ENCODE results near the gene ZNF638.
"Not testable (repeated sequence)": the region's sequence is repeated elsewhere in the genome, so short reads cannot be mapped to it uniquely, and the experiment has no call there.

ZNF638 gene, protein sequence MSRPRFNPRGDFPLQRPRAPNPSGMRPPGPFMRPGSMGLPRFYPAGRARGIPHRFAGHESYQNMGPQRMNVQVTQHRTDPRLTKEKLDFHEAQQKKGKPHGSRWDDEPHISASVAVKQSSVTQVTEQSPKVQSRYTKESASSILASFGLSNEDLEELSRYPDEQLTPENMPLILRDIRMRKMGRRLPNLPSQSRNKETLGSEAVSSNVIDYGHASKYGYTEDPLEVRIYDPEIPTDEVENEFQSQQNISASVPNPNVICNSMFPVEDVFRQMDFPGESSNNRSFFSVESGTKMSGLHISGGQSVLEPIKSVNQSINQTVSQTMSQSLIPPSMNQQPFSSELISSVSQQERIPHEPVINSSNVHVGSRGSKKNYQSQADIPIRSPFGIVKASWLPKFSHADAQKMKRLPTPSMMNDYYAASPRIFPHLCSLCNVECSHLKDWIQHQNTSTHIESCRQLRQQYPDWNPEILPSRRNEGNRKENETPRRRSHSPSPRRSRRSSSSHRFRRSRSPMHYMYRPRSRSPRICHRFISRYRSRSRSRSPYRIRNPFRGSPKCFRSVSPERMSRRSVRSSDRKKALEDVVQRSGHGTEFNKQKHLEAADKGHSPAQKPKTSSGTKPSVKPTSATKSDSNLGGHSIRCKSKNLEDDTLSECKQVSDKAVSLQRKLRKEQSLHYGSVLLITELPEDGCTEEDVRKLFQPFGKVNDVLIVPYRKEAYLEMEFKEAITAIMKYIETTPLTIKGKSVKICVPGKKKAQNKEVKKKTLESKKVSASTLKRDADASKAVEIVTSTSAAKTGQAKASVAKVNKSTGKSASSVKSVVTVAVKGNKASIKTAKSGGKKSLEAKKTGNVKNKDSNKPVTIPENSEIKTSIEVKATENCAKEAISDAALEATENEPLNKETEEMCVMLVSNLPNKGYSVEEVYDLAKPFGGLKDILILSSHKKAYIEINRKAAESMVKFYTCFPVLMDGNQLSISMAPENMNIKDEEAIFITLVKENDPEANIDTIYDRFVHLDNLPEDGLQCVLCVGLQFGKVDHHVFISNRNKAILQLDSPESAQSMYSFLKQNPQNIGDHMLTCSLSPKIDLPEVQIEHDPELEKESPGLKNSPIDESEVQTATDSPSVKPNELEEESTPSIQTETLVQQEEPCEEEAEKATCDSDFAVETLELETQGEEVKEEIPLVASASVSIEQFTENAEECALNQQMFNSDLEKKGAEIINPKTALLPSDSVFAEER (N-terminal part only)

DNA sequence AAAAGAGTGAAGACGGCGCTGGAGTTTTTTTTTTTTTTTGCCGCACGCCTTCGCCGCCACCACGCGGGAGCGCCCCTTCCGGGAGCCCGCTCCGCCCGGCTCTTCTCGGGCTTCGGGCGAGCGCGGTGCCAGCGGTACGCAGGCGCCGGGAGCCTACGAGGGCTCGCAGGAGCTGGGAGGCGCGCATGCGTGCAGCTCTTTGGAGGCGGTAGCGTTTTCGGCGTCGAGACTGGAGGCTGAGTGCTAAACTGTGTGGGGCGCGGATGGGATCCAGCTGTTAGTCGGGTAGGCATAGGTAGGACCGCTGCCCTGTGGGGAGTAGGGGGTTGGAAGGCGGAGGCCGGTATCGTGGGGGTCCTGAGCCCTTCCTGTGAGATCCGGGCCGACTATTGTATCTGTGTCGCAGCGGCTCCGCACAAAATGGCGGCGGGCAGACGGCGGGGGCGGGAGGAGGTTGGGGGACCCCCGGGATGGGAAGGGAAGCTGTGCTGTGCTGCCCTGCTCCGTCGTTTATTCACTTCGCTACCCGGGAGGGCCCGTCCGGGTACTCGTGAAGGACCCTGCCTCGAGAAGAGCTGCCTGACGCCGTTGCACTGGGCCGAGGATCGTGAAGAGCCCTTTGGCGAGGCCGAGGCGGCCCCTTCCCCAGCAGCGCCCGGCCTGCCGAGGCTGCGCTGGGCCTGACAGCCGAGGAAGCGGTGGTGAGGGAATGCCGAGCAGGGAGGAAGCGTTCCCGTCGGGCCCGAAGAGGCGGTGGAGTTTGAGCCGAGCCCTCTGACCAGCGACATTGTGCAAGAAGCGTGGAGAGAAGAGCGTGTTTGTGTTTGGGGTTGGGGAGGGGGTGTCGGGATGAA, at the start of gene ZNF638:
ZNF638 (plus strand) TSS at position 202 of the 854 bp plus-strand sequence. CDS start 17,173 bp downstream, outside the sequence.
- peak; percentile 88 to 90 for DNase-seq

DNA sequence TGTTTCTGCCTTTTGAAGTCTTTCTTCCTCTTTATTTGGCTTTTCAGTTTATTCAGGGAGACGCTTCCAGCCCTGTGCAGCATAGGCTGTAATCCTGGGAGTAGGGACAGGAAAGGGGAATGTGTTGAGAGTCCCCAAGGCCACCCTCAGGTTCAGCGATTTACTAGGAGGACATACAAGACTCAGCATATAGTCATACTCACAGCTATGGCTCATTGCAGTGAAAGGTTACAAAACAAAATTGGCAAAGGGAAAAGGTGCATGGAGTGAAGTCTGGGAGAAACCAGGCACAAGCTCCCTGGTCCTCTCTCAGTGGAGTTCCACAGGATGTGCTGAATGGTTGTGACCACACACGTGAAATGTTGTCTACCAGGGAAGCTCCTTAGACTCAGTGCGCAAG, 49.6 kb upstream of the ZNF638 start:
- no peak for DNase-seq

DNA sequence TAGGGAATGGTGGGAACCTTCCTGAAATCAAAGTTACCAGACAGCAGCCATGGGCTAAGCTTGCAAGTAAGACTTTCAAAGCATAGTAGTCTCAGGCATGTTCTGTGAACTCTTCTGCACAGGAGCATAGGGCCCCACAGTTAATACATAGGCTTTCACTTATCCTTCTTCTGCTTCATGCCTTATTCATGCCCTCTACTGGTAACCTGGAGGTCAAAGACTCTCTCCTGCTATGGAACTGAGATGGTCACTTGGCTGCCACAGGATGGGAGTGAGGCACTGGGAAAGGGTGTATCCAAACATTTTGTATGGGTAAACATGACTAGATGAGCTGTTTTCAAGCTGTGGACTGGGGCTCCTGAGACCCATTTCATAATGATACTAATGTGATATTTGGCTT, 49.1 kb upstream of the ZNF638 start:
- DNase-seq: peak; percentile 28 to 41

DNA sequence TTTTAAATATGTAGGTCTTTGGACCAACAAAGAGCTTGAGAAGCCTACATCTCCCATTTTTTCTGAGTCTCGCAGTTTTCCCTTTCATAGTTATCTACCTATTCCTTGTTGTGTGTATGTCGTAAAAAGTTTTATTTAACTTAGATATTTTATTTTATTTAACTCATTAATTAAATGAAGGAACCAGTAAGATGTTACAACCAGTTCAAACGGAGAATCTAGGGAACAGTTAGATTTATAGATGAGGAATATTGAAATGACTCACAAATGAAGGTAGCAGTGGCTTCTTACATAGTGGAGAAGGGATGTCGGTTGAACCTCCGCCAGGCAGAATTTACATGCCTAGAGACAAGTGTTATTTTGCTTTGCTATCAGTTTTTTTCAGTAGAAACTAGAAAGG, 48.5 kb upstream of the ZNF638 start:
- no peak for DNase-seq

DNA sequence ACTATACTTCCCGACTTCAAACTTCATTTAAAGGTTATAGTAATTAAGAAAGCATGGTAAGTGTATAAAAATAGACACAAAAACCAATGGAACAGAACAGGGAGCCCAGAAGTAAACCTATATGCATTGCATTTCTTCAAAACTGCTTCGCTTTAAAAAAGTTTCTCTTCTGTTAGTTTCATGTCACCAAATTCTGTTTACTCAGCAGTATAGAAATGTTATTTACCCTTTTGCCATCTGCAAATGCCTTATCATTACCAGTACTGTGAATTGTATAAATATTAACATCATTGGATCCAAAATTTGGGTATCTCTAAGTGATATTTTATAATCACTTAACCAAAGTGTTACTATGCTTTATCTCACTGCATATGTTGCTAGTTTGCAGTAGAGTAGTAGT, 45.9 kb upstream of the ZNF638 start:
- DNase-seq: no peak

DNA sequence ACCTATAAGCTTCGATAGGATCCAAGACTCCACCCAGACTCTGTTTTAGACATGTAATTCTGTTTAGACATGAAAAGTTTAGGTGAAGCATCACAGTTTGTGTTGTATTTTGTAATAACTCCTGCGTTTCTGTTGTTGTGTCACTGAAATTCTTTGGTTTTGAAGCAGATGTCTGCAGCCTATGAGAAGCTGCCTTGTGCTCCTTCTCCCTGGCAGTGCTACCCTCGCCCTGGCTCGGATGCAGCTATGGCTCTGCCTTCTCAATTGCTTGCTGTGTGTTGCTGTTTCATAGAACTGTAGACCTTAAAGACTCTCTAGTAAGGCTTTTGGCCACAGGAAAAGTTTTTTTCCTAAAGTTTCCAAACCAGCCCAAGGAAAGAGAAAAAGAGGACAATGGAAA, 40.2 kb upstream of the ZNF638 start:
- no peak for DNase-seq

DNA sequence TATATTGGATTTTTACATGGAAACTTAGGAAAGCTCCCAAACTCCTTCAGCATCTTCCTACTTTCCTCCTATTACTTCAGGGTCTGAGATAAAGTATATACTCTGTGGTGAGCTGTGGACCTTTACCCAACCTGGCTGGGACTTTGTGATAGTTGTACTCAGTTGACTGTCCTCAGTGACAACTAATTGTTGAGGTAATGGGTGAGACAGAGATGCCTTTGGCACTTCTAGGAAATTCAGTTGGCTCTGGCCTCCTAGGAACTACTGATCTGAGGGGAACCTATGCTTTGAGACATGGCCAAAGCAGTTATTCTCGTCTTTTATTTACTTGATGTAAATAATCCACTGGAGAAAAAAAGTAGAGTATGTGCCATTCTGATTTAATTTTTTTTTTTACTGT, 39.4 kb upstream of the ZNF638 start:
- DNase-seq: no peak

DNA sequence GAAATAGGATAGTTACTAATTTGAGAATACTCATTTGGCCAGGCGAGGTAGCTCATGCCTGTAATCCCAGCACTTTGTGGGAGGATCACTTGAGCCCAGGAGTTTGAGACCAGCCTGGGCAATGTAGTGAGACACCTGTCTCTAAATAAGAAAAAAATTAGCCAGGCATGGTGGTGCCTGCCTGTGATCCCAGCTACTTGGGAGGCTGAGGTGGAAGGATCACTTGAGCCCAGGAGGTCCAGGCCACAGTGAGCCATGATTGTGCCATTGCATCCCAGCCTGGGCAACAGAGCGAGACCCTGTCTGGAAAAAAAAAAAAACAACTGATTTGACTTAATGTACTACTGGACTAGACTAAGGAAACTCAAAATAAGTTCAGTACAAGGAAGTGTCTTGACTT, 32.7 kb upstream of the ZNF638 start:
- DNase-seq: no peak

DNA sequence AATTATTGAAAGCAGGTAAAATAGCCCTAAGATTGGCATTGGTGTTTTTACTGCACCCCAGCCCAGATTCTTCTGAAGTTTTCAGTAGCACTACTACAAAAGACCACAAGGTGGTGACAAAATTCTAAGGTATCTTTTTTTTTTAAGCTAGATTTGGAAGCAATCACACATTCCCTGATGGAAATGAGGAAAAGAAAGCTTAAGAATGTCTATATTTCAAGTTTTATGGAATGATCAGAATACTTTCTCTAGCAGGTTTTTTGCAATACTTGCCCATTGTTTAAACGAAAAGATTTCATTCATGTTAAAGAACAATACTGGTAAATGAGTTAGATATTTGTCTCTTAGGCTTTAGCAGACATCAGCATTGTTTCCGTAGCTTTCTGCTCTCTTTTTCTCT, 32.1 kb upstream of the ZNF638 start:
- peak; percentile 10 to 16 for DNase-seq

DNA sequence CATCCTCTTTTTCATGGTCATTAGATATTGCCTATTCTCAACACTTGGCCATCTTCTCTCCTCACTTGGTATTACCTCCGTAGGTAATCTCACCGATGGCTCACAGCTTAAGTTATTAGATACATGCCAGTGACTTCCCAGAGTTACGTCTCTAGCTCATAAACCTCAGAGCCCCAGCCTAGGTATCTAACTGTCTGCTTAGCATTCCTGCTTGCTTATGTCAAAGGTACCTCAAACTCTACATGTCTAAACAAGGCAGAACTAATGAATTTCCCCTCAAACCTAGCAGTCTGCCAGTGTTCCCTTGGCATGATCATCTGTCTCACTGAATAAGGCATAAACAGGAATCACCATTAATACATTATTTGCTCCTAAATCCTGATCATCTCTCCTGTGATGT, 27.7 kb upstream of the ZNF638 start:
- DNase-seq: no peak

DNA sequence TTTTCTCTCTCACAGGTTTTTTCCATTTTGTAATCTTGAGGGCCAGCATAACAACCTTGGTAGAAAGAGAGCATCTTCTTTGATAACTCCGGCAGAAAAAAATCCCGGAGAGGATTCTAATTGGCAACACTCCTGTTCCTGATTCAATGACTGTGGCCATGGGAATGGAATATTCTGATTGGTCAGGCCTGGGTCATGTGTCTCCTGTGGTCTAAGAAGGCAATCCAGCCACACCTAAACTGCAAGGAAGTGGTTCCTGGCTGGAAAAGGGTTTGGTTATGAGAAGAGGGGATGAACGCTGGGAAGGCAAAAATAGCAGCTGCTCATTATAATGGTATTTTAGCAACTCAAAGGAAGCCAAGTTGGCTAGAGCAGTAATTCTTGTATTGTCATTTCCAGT, 24.8 kb upstream of the ZNF638 start:
- DNase-seq: no peak

DNA sequence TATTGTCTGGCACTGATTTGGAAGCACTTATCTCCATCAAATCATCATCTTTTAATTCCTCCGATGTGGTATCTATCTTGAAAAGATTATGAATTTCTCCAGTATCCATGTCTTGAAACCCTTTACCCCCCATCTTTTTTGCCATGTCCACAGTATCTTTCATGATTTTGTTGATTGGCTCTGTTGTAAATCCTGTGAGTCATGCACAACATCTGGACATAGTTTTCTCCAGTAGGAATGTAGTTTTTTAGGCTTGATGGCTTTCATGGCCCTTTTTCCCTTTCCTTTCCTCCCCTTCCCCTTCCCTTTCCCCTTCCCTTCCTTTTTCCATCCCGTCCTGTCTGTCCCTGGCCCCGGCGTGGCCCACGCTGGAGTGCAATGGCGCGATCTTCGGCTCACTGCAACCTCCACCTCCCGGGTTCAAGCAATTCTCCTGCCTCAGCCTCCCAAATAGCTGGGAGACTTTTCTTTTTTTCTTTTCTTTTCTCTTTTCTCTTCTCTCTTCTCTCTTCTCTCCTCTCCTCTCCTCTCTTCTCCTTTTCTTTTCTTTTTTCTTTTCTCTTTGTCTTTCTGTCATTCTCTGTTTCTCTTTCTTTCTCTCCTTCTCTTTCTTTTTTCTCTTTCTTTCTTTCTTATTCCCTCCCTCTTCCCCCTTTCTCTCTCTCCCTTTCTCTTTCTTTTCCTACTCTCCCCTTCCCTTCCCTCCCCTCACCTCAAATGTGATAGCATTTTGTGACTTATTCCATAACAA, 18.4 kb upstream of the ZNF638 start:
- no peak for DNase-seq

DNA sequence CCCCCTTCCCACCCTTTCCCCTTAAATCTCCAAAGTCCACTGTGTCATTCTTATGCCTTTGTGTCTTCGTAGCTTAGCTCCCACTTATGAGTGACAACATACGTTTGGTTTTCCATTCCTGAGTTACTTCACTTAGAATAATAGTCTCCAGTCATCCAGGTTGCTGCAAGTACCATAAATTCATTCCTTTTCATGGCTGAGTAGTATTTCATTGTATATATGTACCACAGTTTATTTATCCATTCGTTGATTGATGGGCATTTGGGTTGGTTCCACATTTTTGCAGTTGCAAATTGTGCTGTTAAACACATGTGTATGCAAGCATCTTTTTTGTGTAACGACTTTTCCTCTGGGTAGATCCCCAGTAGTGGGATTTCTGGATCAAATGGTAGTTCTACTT, 14.5 kb upstream of the ZNF638 start:
- DNase-seq: no peak

DNA sequence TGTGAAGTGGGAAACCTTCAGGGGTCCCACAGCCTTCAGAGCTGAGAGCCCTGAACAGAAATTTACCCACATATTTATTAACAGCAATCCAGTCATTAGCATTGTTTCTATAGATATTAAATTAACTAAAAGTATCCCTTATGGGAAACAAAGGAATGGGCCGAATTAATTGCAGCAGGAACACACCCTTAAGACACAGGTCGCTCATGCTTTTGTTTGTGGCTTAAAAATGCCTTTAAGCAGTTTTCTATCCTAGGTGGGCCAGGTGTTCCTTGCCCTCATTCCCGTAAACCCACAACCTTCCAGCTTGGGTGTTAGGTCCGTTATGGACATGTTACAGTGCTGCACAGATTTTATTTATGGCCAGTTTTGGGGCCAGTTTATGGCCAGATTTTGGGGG, 13.7 kb upstream of the ZNF638 start:
- DNase-seq: not testable (repeated sequence)

DNA sequence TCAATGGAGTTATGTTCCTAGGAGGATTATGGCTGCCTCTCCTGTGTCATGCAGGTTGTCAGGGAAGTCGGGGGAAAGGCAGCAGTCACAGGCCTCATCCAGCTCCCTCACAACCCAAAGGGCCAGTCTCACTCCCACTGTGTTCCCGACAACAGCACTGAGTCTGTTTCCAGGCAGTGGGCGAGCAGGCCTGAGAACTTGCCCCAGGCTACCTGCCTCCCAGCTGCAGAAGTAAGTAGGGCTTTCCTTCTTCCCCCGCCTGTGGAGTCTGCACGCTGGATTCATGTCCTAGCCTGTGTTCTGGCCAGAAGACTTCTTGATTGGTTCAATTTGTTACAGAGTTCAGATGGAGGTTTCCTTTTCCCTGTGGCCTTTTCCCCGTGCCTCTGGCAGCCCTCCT, 8.2 kb upstream of the ZNF638 start:
- no peak for DNase-seq

DNA sequence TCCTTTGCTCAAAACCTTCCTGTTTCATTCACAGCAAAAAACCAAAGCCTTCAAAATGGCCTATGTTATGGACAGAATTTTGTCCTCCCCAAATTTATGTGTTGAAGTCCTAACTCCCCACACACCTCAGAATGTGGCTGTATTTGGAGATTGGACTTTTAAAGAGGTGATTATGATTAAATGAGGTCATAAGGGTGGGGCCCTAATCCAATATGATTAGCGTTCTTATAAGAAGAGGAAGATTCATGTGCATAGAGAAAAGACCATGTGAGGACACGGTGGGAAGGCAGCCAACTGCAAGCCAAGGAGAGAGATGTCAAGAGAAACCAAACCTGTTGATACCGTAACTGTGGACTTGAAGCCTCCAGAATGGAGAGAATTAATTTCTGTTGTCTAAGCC, 4.6 kb upstream of the ZNF638 start:
- no peak for DNase-seq

DNA sequence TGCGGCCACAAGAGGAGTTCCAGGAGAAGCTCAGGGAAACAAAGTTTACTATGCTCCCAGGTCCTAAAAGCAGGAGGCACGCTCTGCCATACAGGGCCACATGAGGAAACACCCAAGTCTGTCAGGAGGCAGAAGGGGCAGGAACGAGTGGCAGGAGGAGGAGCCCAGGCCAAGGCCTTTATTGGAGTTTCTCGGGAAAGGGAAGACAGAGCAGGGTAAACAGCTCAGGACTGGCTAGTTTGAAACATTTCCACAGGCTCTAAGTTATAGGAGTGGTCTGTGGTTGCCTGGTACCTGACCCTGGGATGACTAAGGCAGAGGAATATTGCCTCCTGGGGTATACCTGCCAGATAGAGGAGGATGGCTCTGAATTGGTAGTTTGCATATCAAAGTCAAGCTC, 3.7 kb upstream of the ZNF638 start:
- no peak for DNase-seq

DNA sequence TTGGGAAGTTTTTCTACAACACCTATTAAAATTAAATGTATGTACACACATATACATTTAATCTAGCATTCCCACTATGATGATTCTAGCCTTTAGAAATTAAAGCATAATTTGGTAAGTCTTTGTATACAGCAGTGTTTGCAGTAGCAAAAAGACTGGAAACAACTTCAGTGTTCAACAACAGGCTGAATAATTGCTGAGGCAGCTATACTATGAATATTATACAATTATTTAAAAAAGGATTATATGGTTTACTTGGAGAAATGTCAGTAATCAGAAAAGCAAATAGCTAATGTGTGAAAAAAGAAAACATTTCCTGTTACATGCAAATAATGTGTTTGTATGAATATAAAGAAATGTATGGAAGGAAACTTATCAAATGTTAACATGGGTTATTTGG, 1.4 kb upstream of the ZNF638 start:
- DNase-seq: no peak

DNA sequence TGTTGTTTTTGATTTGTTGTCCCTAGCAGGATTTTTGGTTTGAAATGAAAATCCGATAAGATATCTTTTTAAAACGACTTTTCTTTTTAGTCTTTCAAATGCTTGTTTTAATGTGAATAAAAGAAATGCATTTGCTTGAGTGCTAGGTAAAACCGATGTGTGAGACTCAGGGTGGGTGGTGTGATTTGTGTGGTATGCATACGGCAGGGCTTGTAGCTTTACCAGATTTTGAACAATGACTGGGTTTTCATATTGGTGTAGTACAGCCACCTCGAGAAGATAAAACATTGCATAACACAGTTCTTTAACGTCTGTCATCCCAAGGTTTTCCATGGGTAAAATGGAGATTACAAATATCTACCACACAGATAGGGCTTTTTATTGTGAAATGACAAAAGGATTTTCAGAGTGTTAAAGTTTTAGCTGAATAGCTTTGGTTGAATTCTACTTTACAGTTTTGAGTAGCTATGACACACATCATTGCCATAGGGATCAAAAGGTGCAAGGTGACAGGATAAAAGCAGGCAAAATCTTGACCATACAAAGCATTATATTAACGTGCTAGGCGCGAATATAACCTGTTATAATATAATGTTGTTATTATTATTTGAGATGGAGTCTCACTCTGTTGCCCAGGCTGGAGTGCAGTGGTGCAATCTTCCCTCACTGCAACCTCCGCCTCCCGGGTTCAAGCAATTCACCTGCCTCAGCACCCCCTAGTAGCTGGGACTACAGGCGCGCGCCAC, 824 bp upstream of the ZNF638 start:
- DNase-seq: no peak

DNA sequence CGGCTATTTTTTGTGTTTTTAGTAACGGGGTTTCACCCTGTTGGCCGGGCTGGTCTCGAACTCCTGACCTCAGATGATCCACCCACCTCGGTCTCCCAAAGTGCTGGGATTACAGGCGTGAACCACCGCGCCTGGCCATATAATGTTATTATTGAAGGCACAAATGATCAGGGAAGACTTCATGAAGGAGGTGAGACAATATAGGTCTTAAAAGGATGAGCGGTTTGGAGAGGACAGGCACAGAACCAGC, 326 bp upstream of the ZNF638 start:
- DNase-seq: not testable (repeated sequence)

DNA sequence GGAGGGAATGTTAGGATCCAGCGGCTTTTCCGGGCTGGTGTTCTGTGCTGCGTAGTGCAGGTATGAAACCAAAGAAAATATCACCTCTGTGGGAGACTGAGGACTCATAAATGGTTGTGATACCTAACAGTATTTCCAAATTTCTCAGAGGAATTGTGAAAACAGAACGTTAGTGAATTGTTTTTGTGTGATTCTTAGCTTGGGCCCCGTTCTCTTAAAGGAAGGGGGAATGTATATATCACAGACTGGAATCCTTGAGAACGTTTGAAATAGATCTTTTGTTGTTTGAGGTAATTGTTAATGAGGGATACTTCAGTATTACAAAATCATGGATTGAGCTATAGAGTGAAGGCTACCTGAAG, 834 bp downstream of the ZNF638 start:
- DNase-seq: peak in 1 of 2 experiments; percentile 21
